HepG2 (cell line): Measurements from ENCODE around the gene PPY. TPM values are rescaled to one million over a fixed set of nuclear protein-coding genes. Genes with fewer than 3 reads are reported as not detected.

Source experiments
- ATM ChIP-seq: fragments of 450-650 bp; IDR thresholded peaks from 2 replicates; pipeline ENCODE4 v1.7.1; 2017; ENCODE audit warnings: mild to moderate bottlenecking, borderline replicate concordance
- BRCA1 ChIP-seq: sonication (generic); formaldehyde crosslinking; IDR thresholded peaks from 2 replicates; pipeline ENCODE4 v1.4.0; 2020; ENCODE audit warnings: missing genetic modification reagents
- DNMT1 ChIP-seq: sonication (generic); formaldehyde crosslinking; IDR thresholded peaks from 2 replicates; pipeline ENCODE4 v1.5.1; 2020; ENCODE audit warnings: mild to moderate bottlenecking, missing genetic modification reagents
- FOSL1 ChIP-seq: sonication (generic); formaldehyde crosslinking; IDR thresholded peaks from 2 replicates; pipeline ENCODE4 v1.9.0; 2021; ENCODE audit warnings: missing genetic modification reagents, borderline replicate concordance
- HMG20A ChIP-seq: IDR thresholded peaks from 2 replicates; pipeline ENCODE4 v1.6.1; 2016; ENCODE audit warnings: borderline replicate concordance
- IRF2 ChIP-seq: IDR thresholded peaks from 2 replicates; pipeline ENCODE4 v1.6.1; 2018; ENCODE audit warnings: missing genetic modification reagents, missing compliant biosample characterization
- MLXIP ChIP-seq: sonication (generic); formaldehyde crosslinking; IDR thresholded peaks from 2 replicates; pipeline ENCODE4 v1.9.0; 2021; ENCODE audit warnings: missing genetic modification reagents, borderline replicate concordance
- NBN ChIP-seq: fragments of 450-650 bp; conservative IDR thresholded peaks from 2 replicates; pipeline ENCODE4 v1.6.1; 2017
- NR1H2 ChIP-seq: sonication (generic); formaldehyde crosslinking; IDR thresholded peaks from 2 replicates; pipeline ENCODE4 v1.8.1; 2022; ENCODE audit warnings: low read depth, missing genetic modification reagents, borderline replicate concordance
- NR2F6 ChIP-seq, 2 experiments: IDR thresholded peaks; 2 replicates each; pipeline ENCODE4 v1.6.1; 2016; ENCODE audit warnings: antibody characterized with exemption in 1 of 2, mild to moderate bottlenecking in 1 of 2
- RCOR2 ChIP-seq: IDR thresholded peaks from 2 replicates; pipeline ENCODE4 v1.6.1; 2016; ENCODE audit warnings: missing biosample characterization, missing genetic modification reagents
- SUZ12 ChIP-seq: fragments of 150-350 bp; IDR thresholded peaks from 2 replicates; pipeline ENCODE4 v1.6.1; 2014; ENCODE audit warnings: low read depth, low read length
- ZBTB26 ChIP-seq: IDR thresholded peaks from 2 replicates; pipeline ENCODE4 v1.6.1; 2016; ENCODE audit warnings: missing compliant biosample characterization, missing genetic modification reagents, borderline replicate concordance
- ZBTB42 ChIP-seq: sonication (generic); formaldehyde crosslinking; IDR thresholded peaks from 2 replicates; pipeline ENCODE4 v1.5.0; 2020; ENCODE audit warnings: mild to moderate bottlenecking, missing genetic modification reagents
- ZFP1 ChIP-seq: IDR thresholded peaks from 2 replicates; pipeline ENCODE4 v1.6.1; 2016
- ZNF232 ChIP-seq: sonication (generic); formaldehyde crosslinking; IDR thresholded peaks from 2 replicates; pipeline ENCODE4 v1.4.0; 2020; ENCODE audit warnings: missing genetic modification reagents, borderline replicate concordance
- ZNF234 ChIP-seq: sonication (generic); formaldehyde crosslinking; conservative IDR thresholded peaks from 2 replicates; pipeline ENCODE4 v1.5.1; 2020; ENCODE audit warnings: mild to moderate bottlenecking, missing genetic modification reagents
- ZNF564 ChIP-seq: sonication (generic); formaldehyde crosslinking; IDR thresholded peaks from 2 replicates; pipeline ENCODE4 v1.8.1; 2023; ENCODE audit warnings: mild to moderate bottlenecking, missing genetic modification reagents
- ZNF609 ChIP-seq: sonication (generic); formaldehyde crosslinking; IDR thresholded peaks from 2 replicates; pipeline ENCODE4 v1.4.0; 2020; ENCODE audit warnings: mild to moderate bottlenecking, missing genetic modification reagents, borderline replicate concordance
- ZNF761 ChIP-seq: sonication (generic); formaldehyde crosslinking; conservative IDR thresholded peaks from 2 replicates; pipeline ENCODE4 v1.4.0; 2020; ENCODE audit warnings: mild to moderate bottlenecking, missing genetic modification reagents
- ZSCAN12 ChIP-seq: sonication (generic); formaldehyde crosslinking; IDR thresholded peaks from 2 replicates; pipeline ENCODE4 v1.9.0; 2021; ENCODE audit warnings: mild to moderate bottlenecking, missing genetic modification reagents
- ZSCAN9 ChIP-seq: IDR thresholded peaks from 2 replicates; pipeline ENCODE4 v1.6.1; 2016; ENCODE audit warnings: borderline replicate concordance
- polyA plus RNA-seq, 8 experiments: library from polyadenylated mRNA; depleted of rRNA in 3 of 8; stranded (reverse) in 7 of 8; unstranded in 1 of 8; fragments of >200 nt; fragmentation: Illumina TruSeq in 4 of 8; extraction: Trizol in 4 of 8; gene quantifications; 2 replicates each; pipeline versions ENCODE4 v1.2.1 to v1.2.3, GENCODE V29; 2011 to 2016; ENCODE audit warnings: low read depth in 4 of 8, missing spikeins in 1 of 8, mixed read lengths in 1 of 8; ENCODE audit not compliant: insufficient read depth in 1 of 8
- total RNA-seq, 5 experiments: library from RNA; depleted of rRNA; stranded (reverse); fragments of >200 nt; fragmentation: Illumina TruSeq; extraction: Trizol; gene quantifications; 2 replicates each; pipeline ENCODE4 v1.2.3, GENCODE V29; 2016; ENCODE audit warnings: low read depth in 1 of 5

The PPY gene
- total and polyA plus RNA-seq, 2 of the 13 experiments (the other 11 are each of a cell fraction or from before 2014, with no cell fraction given) = not detected

GRCh38 chr17:43931062-43931571, 11.2 kb downstream of the PPY start (continued):
- TF ChIP-seq MLXIP (CRISPR knock-in tag) (no peak), FOSL1 (CRISPR knock-in tag) (no peak), ZBTB26 (CRISPR knock-in tag) (0 out of 2 replicates have a peak, but pooled peaks have one; percentile 16), NBN (no peak), NR1H2 (CRISPR knock-in tag) (no peak), ZSCAN9 (no peak), ZSCAN12 (CRISPR knock-in tag) (no peak), ATM (no peak), ZNF234 (no peak), SUZ12 (no peak), ZBTB42 (no peak), BRCA1 (CRISPR knock-in tag) (no peak), IRF2 (no peak), ZNF609 (CRISPR knock-in tag) (0 out of 2 replicates have a peak, but pooled peaks have one; percentile 21), ZNF761 (CRISPR knock-in tag) (no peak), HMG20A (no peak; the same call in 1 of the 2 replicates), DNMT1 (CRISPR knock-in tag) (no peak), ZNF564 (CRISPR knock-in tag) (no peak), ZNF232 (no peak), RCOR2 (CRISPR knock-in tag) (no peak), NR2F6 (IDR thresholded peaks at IDR 0.05) (peak; percentile 55), NR2F6 (CRISPR knock-in tag; IDR thresholded peaks at IDR 0.05) (peak; percentile 64; the same call in 1 of the 2 replicates), ZFP1 (CRISPR knock-in tag) (no peak)
